WTC11 (cell line): ENCODE results near the gene ITSN1. TPM values are rescaled to one million over a fixed set of nuclear protein-coding genes. Genes with fewer than 3 reads are reported as not detected.

Experiments
- ATAC-seq: fragments of 200-7000 bp; cut with Tn5 transposase; 2 replicates; pipeline ENCODE4 v1.10.0; 2021; ENCODE audit warnings: mild to moderate bottlenecking, moderate library complexity
- CTCF ChIA-PET: fragments of 300-600 bp; sonication (Branson Sonifier 250); formaldehyde crosslinking; loops from one replicate; lab custom pipeline; 2021; ENCODE audit warnings: antibody characterized with exemption; lab: Charles Lee
- POLR2A ChIA-PET: fragments of 350-600 bp; sonication (Branson Sonifier 250); formaldehyde crosslinking; loops from one replicate; lab custom pipeline; 2021; ENCODE audit warnings: antibody characterized with exemption; lab: Charles Lee
- DNase-seq: peaks from one replicate; pipeline ENCODE4 v3.0.0; 2021; ENCODE audit warnings: low spot score
- H3K27ac Mint-ChIP-seq: 2 replicates; pipeline ENCODE4 v1.8.0; 2021; ENCODE audit warnings: mixed read lengths
- H3K27me3 Mint-ChIP-seq: 2 replicates; pipeline ENCODE4 v1.8.0; 2021; ENCODE audit warnings: low read depth, mild to moderate bottlenecking, moderate library complexity, mixed read lengths
- H3K36me3 Mint-ChIP-seq: 2 replicates; pipeline ENCODE4 v1.8.0; 2021; ENCODE audit warnings: mixed read lengths
- H3K4me1 Mint-ChIP-seq: 2 replicates; pipeline ENCODE4 v1.8.0; 2022; ENCODE audit warnings: mixed read lengths
- H3K4me3 Mint-ChIP-seq: 2 replicates; pipeline ENCODE4 v1.8.0; 2021; ENCODE audit warnings: mild to moderate bottlenecking, moderate library complexity, mixed read lengths
- H3K9me3 Mint-ChIP-seq: 2 replicates; pipeline ENCODE4 v1.8.0; 2021; ENCODE audit warnings: mixed read lengths
- CREB1 ChIP-seq: sonication (generic); formaldehyde crosslinking; IDR thresholded peaks from 2 replicates; pipeline ENCODE4 v1.8.0; 2023; ENCODE audit warnings: mild to moderate bottlenecking, missing genetic modification reagents
- CREM ChIP-seq: sonication (generic); formaldehyde crosslinking; IDR thresholded peaks from 2 replicates; pipeline ENCODE4 v1.8.1; 2022; ENCODE audit warnings: mild to moderate bottlenecking, missing genetic modification reagents, moderate library complexity
- EMX1 ChIP-seq: fragments of 250-450 bp; sonication (Bioruptor Pico); IDR thresholded peaks from 2 replicates; pipeline ENCODE4 v1.8.0; 2021; ENCODE audit warnings: mild to moderate bottlenecking
- ERG ChIP-seq: fragments of 250-450 bp; sonication (Bioruptor Pico); IDR thresholded peaks from 2 replicates; pipeline ENCODE4 v1.8.0; 2021; ENCODE audit warnings: mild to moderate bottlenecking
- FOXK1 ChIP-seq: sonication (generic); formaldehyde crosslinking; IDR thresholded peaks from 2 replicates; pipeline ENCODE4 v1.8.0; 2022; ENCODE audit warnings: mild to moderate bottlenecking, moderate library complexity, missing genetic modification reagents
- HMGA2 ChIP-seq: fragments of 250-450 bp; sonication (Bioruptor Pico); IDR thresholded peaks from 2 replicates; pipeline ENCODE4 v1.4.0; 2021; ENCODE audit warnings: mild to moderate bottlenecking, moderate library complexity
- MXD4 ChIP-seq: fragments of 250-450 bp; sonication (Bioruptor Pico); IDR thresholded peaks from 2 replicates; pipeline ENCODE4 v1.8.0; 2021; ENCODE audit warnings: mild to moderate bottlenecking, moderate library complexity, borderline replicate concordance
- NFE2L1 ChIP-seq: sonication (generic); formaldehyde crosslinking; IDR thresholded peaks from 2 replicates; pipeline ENCODE4 v1.8.1; 2023; ENCODE audit warnings: missing genetic modification reagents
- NR2C2 ChIP-seq: sonication (generic); formaldehyde crosslinking; IDR thresholded peaks from 2 replicates; pipeline ENCODE4 v1.8.0; 2022; ENCODE audit warnings: mild to moderate bottlenecking, missing genetic modification reagents
- NR3C1 ChIP-seq: sonication (generic); formaldehyde crosslinking; conservative IDR thresholded peaks from 2 replicates; pipeline ENCODE4 v1.8.1; 2023; ENCODE audit warnings: low read depth, mild to moderate bottlenecking, missing genetic modification reagents
- PREB ChIP-seq: sonication (generic); formaldehyde crosslinking; IDR thresholded peaks from 2 replicates; pipeline ENCODE4 v1.8.1; 2022; ENCODE audit warnings: mild to moderate bottlenecking, missing genetic modification reagents, moderate library complexity, borderline replicate concordance
- RELA ChIP-seq: sonication (generic); formaldehyde crosslinking; IDR thresholded peaks from 2 replicates; pipeline ENCODE4 v1.8.1; 2022; ENCODE audit warnings: missing genetic modification reagents, mild to moderate bottlenecking, borderline replicate concordance
- SMAD3 ChIP-seq: sonication (generic); formaldehyde crosslinking; IDR thresholded peaks from 2 replicates; pipeline ENCODE4 v1.8.0; 2022; ENCODE audit warnings: missing genetic modification reagents, mild to moderate bottlenecking, borderline replicate concordance
- TCF7 ChIP-seq: sonication (generic); formaldehyde crosslinking; IDR thresholded peaks from 2 replicates; pipeline ENCODE4 v1.8.0; 2022; ENCODE audit warnings: mild to moderate bottlenecking, low read depth, missing genetic modification reagents, moderate library complexity
- TEAD1 ChIP-seq: sonication (generic); formaldehyde crosslinking; IDR thresholded peaks from 2 replicates; pipeline ENCODE4 v1.8.0; 2022; ENCODE audit warnings: mild to moderate bottlenecking, missing genetic modification reagents
- ZBTB21 ChIP-seq: sonication (generic); formaldehyde crosslinking; IDR thresholded peaks from 2 replicates; pipeline ENCODE4 v1.8.1; 2023; ENCODE audit warnings: mild to moderate bottlenecking, missing genetic modification reagents, borderline replicate concordance
- ZNF121 ChIP-seq: sonication (generic); formaldehyde crosslinking; IDR thresholded peaks from 2 replicates; pipeline ENCODE4 v1.8.0; 2023; ENCODE audit warnings: missing genetic modification reagents
- ZNF416 ChIP-seq: fragments of 250-450 bp; sonication (Bioruptor Pico); IDR thresholded peaks from 2 replicates; pipeline ENCODE4 v1.9.0; 2021; ENCODE audit warnings: mild to moderate bottlenecking, inconsistent platforms
- total RNA-seq: library from RNA; stranded (reverse); gene quantifications from 3 replicates; pipeline ENCODE4 v1.2.3, GENCODE V29; 2021
- TF ChIP-seq, protein P1 (sequence below): sonication (generic); formaldehyde crosslinking; IDR thresholded peaks from 2 replicates; pipeline ENCODE4 v1.8.1; 2023; ENCODE audit warnings: mild to moderate bottlenecking, missing genetic modification reagents
- TF ChIP-seq, protein P2 (sequence below): sonication (generic); formaldehyde crosslinking; IDR thresholded peaks from 2 replicates; pipeline ENCODE4 v1.8.1; 2022; ENCODE audit warnings: low read depth, missing genetic modification reagents, borderline replicate concordance
- TF ChIP-seq, protein P3 (sequence below): sonication (generic); formaldehyde crosslinking; IDR thresholded peaks from 2 replicates; pipeline ENCODE4 v1.8.1; 2023; ENCODE audit warnings: mild to moderate bottlenecking, missing genetic modification reagents, borderline replicate concordance
- TF ChIP-seq, protein P4 (sequence below): sonication (generic); formaldehyde crosslinking; IDR thresholded peaks from 2 replicates; pipeline ENCODE4 v1.8.1; 2023; ENCODE audit warnings: mild to moderate bottlenecking, missing genetic modification reagents, moderate library complexity

The ITSN1 gene
- total RNA-seq, 1 experiment from 2014 or later, result 69.6 TPM

GRCh38 chr21:33685613-33686197, 43.4 kb downstream of the ITSN1 start (continued):
- TF ChIP-seq, protein P1, sequence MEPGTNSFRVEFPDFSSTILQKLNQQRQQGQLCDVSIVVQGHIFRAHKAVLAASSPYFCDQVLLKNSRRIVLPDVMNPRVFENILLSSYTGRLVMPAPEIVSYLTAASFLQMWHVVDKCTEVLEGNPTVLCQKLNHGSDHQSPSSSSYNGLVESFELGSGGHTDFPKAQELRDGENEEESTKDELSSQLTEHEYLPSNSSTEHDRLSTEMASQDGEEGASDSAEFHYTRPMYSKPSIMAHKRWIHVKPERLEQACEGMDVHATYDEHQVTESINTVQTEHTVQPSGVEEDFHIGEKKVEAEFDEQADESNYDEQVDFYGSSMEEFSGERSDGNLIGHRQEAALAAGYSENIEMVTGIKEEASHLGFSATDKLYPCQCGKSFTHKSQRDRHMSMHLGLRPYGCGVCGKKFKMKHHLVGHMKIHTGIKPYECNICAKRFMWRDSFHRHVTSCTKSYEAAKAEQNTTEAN (CRISPR knock-in tag), result no peak
- TF ChIP-seq, protein P2, sequence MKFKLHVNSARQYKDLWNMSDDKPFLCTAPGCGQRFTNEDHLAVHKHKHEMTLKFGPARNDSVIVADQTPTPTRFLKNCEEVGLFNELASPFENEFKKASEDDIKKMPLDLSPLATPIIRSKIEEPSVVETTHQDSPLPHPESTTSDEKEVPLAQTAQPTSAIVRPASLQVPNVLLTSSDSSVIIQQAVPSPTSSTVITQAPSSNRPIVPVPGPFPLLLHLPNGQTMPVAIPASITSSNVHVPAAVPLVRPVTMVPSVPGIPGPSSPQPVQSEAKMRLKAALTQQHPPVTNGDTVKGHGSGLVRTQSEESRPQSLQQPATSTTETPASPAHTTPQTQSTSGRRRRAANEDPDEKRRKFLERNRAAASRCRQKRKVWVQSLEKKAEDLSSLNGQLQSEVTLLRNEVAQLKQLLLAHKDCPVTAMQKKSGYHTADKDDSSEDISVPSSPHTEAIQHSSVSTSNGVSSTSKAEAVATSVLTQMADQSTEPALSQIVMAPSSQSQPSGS (CRISPR knock-in tag), result no peak
- TF ChIP-seq ZNF121 (CRISPR knock-in tag) (no peak), CREM (CRISPR knock-in tag) (no peak), ERG (CRISPR knock-in tag) (no peak), SMAD3 (CRISPR knock-in tag) (no peak)

GRCh38 chr21:33686386-33686785, 44.1 kb downstream of the ITSN1 start:
- no peaks in the 10 kb centered on the region for H3K27me3 Mint-ChIP-seq
- ATAC-seq (no peak), DNase-seq (no peak)
- H3K9me3 Mint-ChIP-seq, result no peaks in the 10 kb centered on the region
- H3K27ac Mint-ChIP-seq, result peak overlapping the region; percentile 95
- peak overlapping the region; percentile 61 for H3K4me3 Mint-ChIP-seq
- POLR2A ChIA-PET, result no interaction called here
- H3K36me3 Mint-ChIP-seq, result no peaks in the 10 kb centered on the region
- TF ChIP-seq ZBTB21 (CRISPR knock-in tag) (no peak), NFE2L1 (CRISPR knock-in tag) (no peak), TEAD1 (CRISPR knock-in tag) (no peak), CREB1 (no peak), MXD4 (no peak), TCF7 (CRISPR knock-in tag) (no peak), ZNF416 (CRISPR knock-in tag) (no peak)
- TF ChIP-seq, protein P3, sequence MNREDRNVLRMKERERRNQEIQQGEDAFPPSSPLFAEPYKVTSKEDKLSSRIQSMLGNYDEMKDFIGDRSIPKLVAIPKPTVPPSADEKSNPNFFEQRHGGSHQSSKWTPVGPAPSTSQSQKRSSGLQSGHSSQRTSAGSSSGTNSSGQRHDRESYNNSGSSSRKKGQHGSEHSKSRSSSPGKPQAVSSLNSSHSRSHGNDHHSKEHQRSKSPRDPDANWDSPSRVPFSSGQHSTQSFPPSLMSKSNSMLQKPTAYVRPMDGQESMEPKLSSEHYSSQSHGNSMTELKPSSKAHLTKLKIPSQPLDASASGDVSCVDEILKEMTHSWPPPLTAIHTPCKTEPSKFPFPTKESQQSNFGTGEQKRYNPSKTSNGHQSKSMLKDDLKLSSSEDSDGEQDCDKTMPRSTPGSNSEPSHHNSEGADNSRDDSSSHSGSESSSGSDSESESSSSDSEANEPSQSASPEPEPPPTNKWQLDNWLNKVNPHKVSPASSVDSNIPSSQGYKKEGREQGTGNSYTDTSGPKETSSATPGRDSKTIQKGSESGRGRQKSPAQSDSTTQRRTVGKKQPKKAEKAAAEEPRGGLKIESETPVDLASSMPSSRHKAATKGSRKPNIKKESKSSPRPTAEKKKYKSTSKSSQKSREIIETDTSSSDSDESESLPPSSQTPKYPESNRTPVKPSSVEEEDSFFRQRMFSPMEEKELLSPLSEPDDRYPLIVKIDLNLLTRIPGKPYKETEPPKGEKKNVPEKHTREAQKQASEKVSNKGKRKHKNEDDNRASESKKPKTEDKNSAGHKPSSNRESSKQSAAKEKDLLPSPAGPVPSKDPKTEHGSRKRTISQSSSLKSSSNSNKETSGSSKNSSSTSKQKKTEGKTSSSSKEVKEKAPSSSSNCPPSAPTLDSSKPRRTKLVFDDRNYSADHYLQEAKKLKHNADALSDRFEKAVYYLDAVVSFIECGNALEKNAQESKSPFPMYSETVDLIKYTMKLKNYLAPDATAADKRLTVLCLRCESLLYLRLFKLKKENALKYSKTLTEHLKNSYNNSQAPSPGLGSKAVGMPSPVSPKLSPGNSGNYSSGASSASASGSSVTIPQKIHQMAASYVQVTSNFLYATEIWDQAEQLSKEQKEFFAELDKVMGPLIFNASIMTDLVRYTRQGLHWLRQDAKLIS (CRISPR knock-in tag), result no peak
- H3K4me1 Mint-ChIP-seq, result peaks cover 71% of the 10 kb centered on the region
- CTCF ChIA-PET, result interaction anchor here (1.0 kb wide), 1 partner anchor 81 kb away, joined by 5 read pairs; no protein-coding TSS in a partner anchor

- Mint-ChIP-seq H3K36me3 (no peaks in the 10 kb centered on the region), H3K4me1 (peaks cover 80% of the 10 kb centered on the region), H3K4me3 (no peak overlapping the region), H3K27ac (peak overlapping the region; percentile 92), H3K9me3 (no peaks in the 10 kb centered on the region), H3K27me3 (no peaks in the 10 kb centered on the region)
- ChIA-PET POLR2A (interaction anchor here (0.7 kb wide), 1 partner anchor 399 kb away, joined by 3 read pairs; no protein-coding TSS in a partner anchor), CTCF (no interaction called here)
- ATAC-seq, result no peak
- no peak for DNase-seq
- TF ChIP-seq, protein P4, sequence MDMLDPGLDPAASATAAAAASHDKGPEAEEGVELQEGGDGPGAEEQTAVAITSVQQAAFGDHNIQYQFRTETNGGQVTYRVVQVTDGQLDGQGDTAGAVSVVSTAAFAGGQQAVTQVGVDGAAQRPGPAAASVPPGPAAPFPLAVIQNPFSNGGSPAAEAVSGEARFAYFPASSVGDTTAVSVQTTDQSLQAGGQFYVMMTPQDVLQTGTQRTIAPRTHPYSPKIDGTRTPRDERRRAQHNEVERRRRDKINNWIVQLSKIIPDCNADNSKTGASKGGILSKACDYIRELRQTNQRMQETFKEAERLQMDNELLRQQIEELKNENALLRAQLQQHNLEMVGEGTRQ (CRISPR knock-in tag), result no peak
- TF ChIP-seq EMX1 (CRISPR knock-in tag), result no peak
- no peak for TF ChIP-seq FOXK1 (CRISPR knock-in tag)
- TF ChIP-seq NR3C1, result no peak
- no peak for TF ChIP-seq HMGA2 (CRISPR knock-in tag)
- no peak for TF ChIP-seq PREB (CRISPR knock-in tag)
- TF ChIP-seq NR2C2, result no peak
- TF ChIP-seq RELA, result no peak
These were observed 45.3 kb downstream of the ITSN1 start for GRCh38 chr21:33687634-33688033.
